GM12878 (cell line): ENCODE measurements around the gene SLC16A6.
"Not testable (repeated sequence)": the region's sequence is repeated elsewhere in the genome, so short reads cannot be mapped to it uniquely, and the experiment has no call there.

Experiments used
- TAF1 ChIP-seq: IDR thresholded peaks from 2 replicates; pipeline ENCODE4 v1.6.1; 2011; ENCODE audit warnings: mild to moderate bottlenecking, low read depth, low read length, borderline replicate concordance
- WRNIP1 ChIP-seq: IDR thresholded peaks from 2 replicates; pipeline ENCODE4 v1.6.1; 2011; ENCODE audit warnings: low read depth, low read length, improper control_type of control experiment, borderline replicate concordance
- TF ChIP-seq, protein P1 (sequence below), 3 experiments: IDR thresholded peaks in 2 of 3; conservative IDR thresholded peaks in 1 of 3; 2 replicates each; pipeline ENCODE4 v1.5.1; 2011; ENCODE audit warnings: low read depth in 3 of 3, low read length in 3 of 3, mild to moderate bottlenecking in 3 of 3, control low read depth in 2 of 3, moderate library complexity in 2 of 3, inconsistent platforms in 1 of 3, mixed read lengths in 1 of 3; ENCODE audit not compliant: control insufficient read depth in 2 of 3, insufficient read depth in 1 of 3; ENCODE audit errors: extremely low read depth in 1 of 3

DNA sequence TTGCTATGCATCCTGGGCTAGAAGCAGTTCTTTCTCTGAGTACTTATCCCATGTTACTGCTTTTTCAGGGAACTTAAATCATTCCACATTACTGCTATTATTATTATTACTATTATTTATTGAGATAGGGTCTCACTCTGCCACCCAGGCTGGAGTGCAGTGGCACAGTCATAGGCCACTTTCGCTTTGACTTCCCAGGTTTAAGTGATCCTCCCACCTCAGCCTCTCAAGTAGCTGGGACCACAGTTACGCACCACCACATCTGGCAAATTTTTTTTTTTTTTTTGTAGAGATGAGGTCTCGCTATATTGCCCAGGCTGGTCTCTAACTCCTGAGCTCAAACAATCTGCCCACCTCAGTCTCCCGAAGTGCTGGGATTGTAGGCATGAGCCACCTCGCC lies 71.5 kb downstream of the SLC16A6 start:
- TF ChIP-seq TAF1, WRNIP1: not testable (repeated sequence)
- TF ChIP-seq, protein P1, sequence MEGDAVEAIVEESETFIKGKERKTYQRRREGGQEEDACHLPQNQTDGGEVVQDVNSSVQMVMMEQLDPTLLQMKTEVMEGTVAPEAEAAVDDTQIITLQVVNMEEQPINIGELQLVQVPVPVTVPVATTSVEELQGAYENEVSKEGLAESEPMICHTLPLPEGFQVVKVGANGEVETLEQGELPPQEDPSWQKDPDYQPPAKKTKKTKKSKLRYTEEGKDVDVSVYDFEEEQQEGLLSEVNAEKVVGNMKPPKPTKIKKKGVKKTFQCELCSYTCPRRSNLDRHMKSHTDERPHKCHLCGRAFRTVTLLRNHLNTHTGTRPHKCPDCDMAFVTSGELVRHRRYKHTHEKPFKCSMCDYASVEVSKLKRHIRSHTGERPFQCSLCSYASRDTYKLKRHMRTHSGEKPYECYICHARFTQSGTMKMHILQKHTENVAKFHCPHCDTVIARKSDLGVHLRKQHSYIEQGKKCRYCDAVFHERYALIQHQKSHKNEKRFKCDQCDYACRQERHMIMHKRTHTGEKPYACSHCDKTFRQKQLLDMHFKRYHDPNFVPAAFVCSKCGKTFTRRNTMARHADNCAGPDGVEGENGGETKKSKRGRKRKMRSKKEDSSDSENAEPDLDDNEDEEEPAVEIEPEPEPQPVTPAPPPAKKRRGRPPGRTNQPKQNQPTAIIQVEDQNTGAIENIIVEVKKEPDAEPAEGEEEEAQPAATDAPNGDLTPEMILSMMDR (IDR thresholded peaks at IDR 0.05 in 2 of 3, conservative IDR thresholded peaks at IDR 0.05 in 1 of 3; ENCODE audit: control insufficient read depth in 2 of 3, extremely low read depth in 1 of 3, insufficient read depth in 1 of 3, low read depth in 3 of 3, low read length in 3 of 3), result not testable (repeated sequence)
